OCI-LY7 (cell line): ENCODE data around the gene MEOX1. TPM values are rescaled to one million over a fixed set of nuclear protein-coding genes. Genes with fewer than 3 reads are reported as not detected.

Experiments
- BruUV-seq: library from RNA; stranded (reverse); fragments of 400-500 nt; replicated peaks from 2 replicates; lab custom pipeline; 2021; lab: Mats Ljungman, UMichigan
- CTCF ChIA-PET: fragments of 300-600 bp; sonication (Branson Sonifier 250); formaldehyde crosslinking; loops from one replicate; lab custom pipeline; 2022; ENCODE audit warnings: antibody characterized with exemption; ENCODE audit not compliant: unreplicated experiment; lab: Charles Lee
- POLR2A ChIA-PET: fragments of 300-600 bp; sonication (Branson Sonifier 250); formaldehyde crosslinking; loops from one replicate; lab custom pipeline; 2022; ENCODE audit warnings: antibody characterized with exemption; lab: Charles Lee
- DNase-seq: peaks from one replicate; pipeline ENCODE4 v3.0.0-alpha.2; 2015; ENCODE audit warnings: low spot score
- H2AFZ ChIP-seq: fragments of 200-600 bp; sonication (generic), shearing (Covaris generic); 2 replicates; pipeline ENCODE4 v1.6.1; 2014; ENCODE audit warnings: mild to moderate bottlenecking, antibody characterized with exemption, low read length, moderate library complexity
- H3K27ac ChIP-seq: fragments of 200-600 bp; sonication (generic); 2 replicates; pipeline ENCODE4 v1.5.1; 2014; ENCODE audit warnings: mixed run types, low read depth, mild to moderate bottlenecking, moderate library complexity, low read length, inconsistent platforms; ENCODE audit not compliant: poor library complexity, severe bottlenecking
- H3K36me3 ChIP-seq: fragments of 200-600 bp; sonication (generic); 2 replicates; pipeline ENCODE4 v1.6.1; 2014; ENCODE audit warnings: mild to moderate bottlenecking, antibody characterized with exemption, low read length, moderate library complexity, mixed read lengths; ENCODE audit not compliant: insufficient read depth
- H3K4me1 ChIP-seq: fragments of 200-600 bp; sonication (generic); 2 replicates; pipeline ENCODE4 v1.5.1; 2014; ENCODE audit warnings: mild to moderate bottlenecking, low read length; ENCODE audit not compliant: insufficient read depth, poor library complexity, severe bottlenecking
- H3K4me2 ChIP-seq: fragments of 200-600 bp; sonication (generic); 2 replicates; pipeline ENCODE4 v1.6.1; 2014; ENCODE audit warnings: mild to moderate bottlenecking, low read length
- H3K4me3 ChIP-seq: fragments of 200-600 bp; sonication (generic); 2 replicates; pipeline ENCODE4 v1.5.1; 2014; ENCODE audit warnings: mild to moderate bottlenecking, low read depth, low read length; ENCODE audit not compliant: poor library complexity, severe bottlenecking
- H3K79me2 ChIP-seq: fragments of 200-600 bp; sonication (generic); 2 replicates; pipeline ENCODE4 v1.6.1; 2016; ENCODE audit warnings: low read depth, mild to moderate bottlenecking, low read length, moderate library complexity, mixed read lengths; ENCODE audit not compliant: insufficient read depth
- H3K9me2 ChIP-seq: fragments of 200-600 bp; sonication (generic); 2 replicates; pipeline ENCODE4 v1.6.1; 2016; ENCODE audit warnings: mild to moderate bottlenecking, low read length, mixed read lengths; ENCODE audit not compliant: insufficient read depth
- H3K9me3 ChIP-seq: fragments of 200-600 bp; sonication (generic); 2 replicates; pipeline ENCODE4 v1.6.1; 2014; ENCODE audit warnings: mild to moderate bottlenecking, mixed run types, low read length, mixed read lengths
- H4K20me1 ChIP-seq: fragments of 200-600 bp; sonication (generic); 2 replicates; pipeline ENCODE4 v1.6.1; 2014; ENCODE audit warnings: mild to moderate bottlenecking, antibody characterized with exemption, low read length, moderate library complexity, mixed read lengths; ENCODE audit not compliant: insufficient read depth
- EZH2phosphoT487 ChIP-seq: fragments of 200-600 bp; sonication (generic); IDR thresholded peaks from 2 replicates; pipeline ENCODE4 v1.6.1; 2018; ENCODE audit warnings: low read depth, borderline replicate concordance, mild to moderate bottlenecking, mixed run types, antibody characterized with exemption, low read length, moderate library complexity, mixed read lengths
- intact Hi-C: fragments of 100-400 bp; cut with micrococcal nuclease; formaldehyde crosslinking; loops from one replicate; pipeline ENCODE4 v1.10.0; 2022; ENCODE audit not compliant: unreplicated experiment
- total RNA-seq, 2 experiments: library from RNA; depleted of rRNA in 1 of 2; stranded (reverse); fragments of >200 nt in 1 of 2; shearing (Covaris generic) in 1 of 2; gene quantifications; 2 replicates each; pipeline ENCODE4 v1.2.3, GENCODE V29; 2014 to 2022
- TF ChIP-seq, protein P1 (sequence below): fragments of 200-600 bp; sonication (generic); conservative IDR thresholded peaks from 2 replicates; pipeline ENCODE4 v1.5.1; 2014; ENCODE audit warnings: mild to moderate bottlenecking, antibody characterized with exemption, low read length, moderate library complexity, mixed read lengths

MEOX1 gene
- total RNA-seq, 2 experiments from 2014 or later, result not detected

GRCh38 chr17:43680461-43680860 is 18.7 kb upstream of the MEOX1 start:
- Histone ChIP-seq H3K27ac (no peak overlapping the region), H3K79me2 (no peaks in the 10 kb centered on the region), H4K20me1 (no peaks in the 10 kb centered on the region), H3K4me2 (no peak overlapping the region), H3K9me2 (no peaks in the 10 kb centered on the region), H3K4me3 (no peak overlapping the region), H2AFZ (no peak overlapping the region), H3K36me3 (no peaks in the 10 kb centered on the region), H3K4me1 (peaks cover 15% of the 10 kb centered on the region), H3K9me3 (no peaks in the 10 kb centered on the region)
- ChIA-PET POLR2A (interaction anchor here (0.6 to 1.2 kb wide), 2 partner anchors 81 to 104 kb away, joined by 3 read pairs; no protein-coding TSS in a partner anchor), CTCF (no interaction called here)
- TF ChIP-seq, protein P1, sequence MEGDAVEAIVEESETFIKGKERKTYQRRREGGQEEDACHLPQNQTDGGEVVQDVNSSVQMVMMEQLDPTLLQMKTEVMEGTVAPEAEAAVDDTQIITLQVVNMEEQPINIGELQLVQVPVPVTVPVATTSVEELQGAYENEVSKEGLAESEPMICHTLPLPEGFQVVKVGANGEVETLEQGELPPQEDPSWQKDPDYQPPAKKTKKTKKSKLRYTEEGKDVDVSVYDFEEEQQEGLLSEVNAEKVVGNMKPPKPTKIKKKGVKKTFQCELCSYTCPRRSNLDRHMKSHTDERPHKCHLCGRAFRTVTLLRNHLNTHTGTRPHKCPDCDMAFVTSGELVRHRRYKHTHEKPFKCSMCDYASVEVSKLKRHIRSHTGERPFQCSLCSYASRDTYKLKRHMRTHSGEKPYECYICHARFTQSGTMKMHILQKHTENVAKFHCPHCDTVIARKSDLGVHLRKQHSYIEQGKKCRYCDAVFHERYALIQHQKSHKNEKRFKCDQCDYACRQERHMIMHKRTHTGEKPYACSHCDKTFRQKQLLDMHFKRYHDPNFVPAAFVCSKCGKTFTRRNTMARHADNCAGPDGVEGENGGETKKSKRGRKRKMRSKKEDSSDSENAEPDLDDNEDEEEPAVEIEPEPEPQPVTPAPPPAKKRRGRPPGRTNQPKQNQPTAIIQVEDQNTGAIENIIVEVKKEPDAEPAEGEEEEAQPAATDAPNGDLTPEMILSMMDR, result no peak
- TF ChIP-seq EZH2phosphoT487, result no peak
- no peak for DNase-seq
- no TSS peak for BruUV-seq
- intact Hi-C loops, result no loop called here

GRCh38 chr17:43679911-43680310 is 18.2 kb upstream of the MEOX1 start:
- ChIA-PET CTCF (interaction anchor here (0.6 kb wide), 1 partner anchor 36 kb away, joined by 3 read pairs; no protein-coding TSS in a partner anchor), POLR2A (interaction anchor here (0.6 to 1.2 kb wide), 2 partner anchors 81 to 103 kb away, joined by 3 read pairs; no protein-coding TSS in a partner anchor)
- intact Hi-C loops, result no loop called here
- Histone ChIP-seq H3K27ac (no peak overlapping the region), H3K4me1 (peaks cover 15% of the 10 kb centered on the region), H3K4me3 (no peak overlapping the region), H4K20me1 (no peaks in the 10 kb centered on the region), H3K9me2 (no peaks in the 10 kb centered on the region), H3K79me2 (no peaks in the 10 kb centered on the region), H2AFZ (no peak overlapping the region), H3K36me3 (no peaks in the 10 kb centered on the region), H3K9me3 (no peaks in the 10 kb centered on the region), H3K4me2 (no peak overlapping the region)
- BruUV-seq, result no TSS peak
- TF ChIP-seq, protein P1, result no peak
- no peak for TF ChIP-seq EZH2phosphoT487
- DNase-seq, result no peak

- ChIA-PET CTCF (interaction anchor here (0.6 kb wide), 1 partner anchor 36 kb away, joined by 3 read pairs; no protein-coding TSS in a partner anchor), POLR2A (interaction anchor here (1.2 kb wide), 1 partner anchor 102 kb away, joined by 3 read pairs; no protein-coding TSS in a partner anchor)
- H3K79me2 ChIP-seq, result no peaks in the 10 kb centered on the region
- no peaks in the 10 kb centered on the region for H3K9me2 ChIP-seq
- no peak overlapping the region for H3K4me2 ChIP-seq
- H3K27ac ChIP-seq, result no peak overlapping the region
- no peak for DNase-seq
- no peak for TF ChIP-seq EZH2phosphoT487
- TF ChIP-seq, protein P1, result no peak
- no TSS peak for BruUV-seq
- intact Hi-C loops, result no loop called here
- H3K4me3 ChIP-seq, result no peak overlapping the region
- H3K9me3 ChIP-seq, result no peaks in the 10 kb centered on the region
- no peaks in the 10 kb centered on the region for H4K20me1 ChIP-seq
- peaks cover 15% of the 10 kb centered on the region for H3K4me1 ChIP-seq
- H2AFZ ChIP-seq, result no peak overlapping the region
- H3K36me3 ChIP-seq, result no peaks in the 10 kb centered on the region
Observed at GRCh38 chr17:43679401-43679800, 17.7 kb upstream of the MEOX1 start.
